Smooth muscle cell (in vitro differentiated cells): ENCODE results near the gene ALDOB. TPM values are rescaled to one million over a fixed set of nuclear protein-coding genes. Genes with fewer than 3 reads are reported as not detected.

Experiments
- DNase-seq: peaks from one replicate; lab custom pipeline; 2025; ENCODE audit not compliant: unreplicated experiment; lab: John Stamatoyannopoulos, UW
- H2AFZ ChIP-seq: fragments of 200-600 bp; sonication (generic); 2 replicates; pipeline ENCODE4 v1.6.0; 2016; ENCODE audit warnings: antibody characterized with exemption, low read depth, mild to moderate bottlenecking
- H3F3A ChIP-seq: fragments of 200-600 bp; sonication (generic); 2 replicates; pipeline ENCODE4 v1.6.0; 2017; ENCODE audit warnings: antibody characterized with exemption, low read depth
- H3K27ac ChIP-seq: fragments of 200-600 bp; sonication (generic); 2 replicates; pipeline ENCODE4 v1.5.1; 2016; ENCODE audit warnings: low read depth, mild to moderate bottlenecking
- H3K27me3 ChIP-seq: fragments of 200-600 bp; sonication (generic); 2 replicates; pipeline ENCODE4 v1.6.1; 2016; ENCODE audit warnings: low read depth, mild to moderate bottlenecking
- H3K36me3 ChIP-seq: fragments of 200-600 bp; sonication (generic); 2 replicates; pipeline ENCODE4 v1.5.1; 2016; ENCODE audit warnings: low read depth
- H3K4me1 ChIP-seq: fragments of 200-600 bp; sonication (generic); 2 replicates; pipeline ENCODE4 v1.5.1; 2016; ENCODE audit warnings: low read depth
- H3K4me2 ChIP-seq: fragments of 200-600 bp; sonication (generic); 2 replicates; pipeline ENCODE4 v1.6.0; 2016; ENCODE audit warnings: mild to moderate bottlenecking
- H3K4me3 ChIP-seq: fragments of 200-600 bp; sonication (generic); 2 replicates; pipeline ENCODE4 v1.5.1; 2016; ENCODE audit warnings: mild to moderate bottlenecking
- H3K79me2 ChIP-seq: fragments of 200-600 bp; sonication (generic); 2 replicates; pipeline ENCODE4 v1.6.0; 2016; ENCODE audit warnings: low read depth, mild to moderate bottlenecking
- H3K9ac ChIP-seq: fragments of 200-600 bp; sonication (generic); 2 replicates; pipeline ENCODE4 v1.6.0; 2016; ENCODE audit warnings: low read depth
- H3K9me3 ChIP-seq: fragments of 200-600 bp; sonication (generic); replicated peaks from 2 replicates; pipeline ENCODE4 v1.5.1; 2016; ENCODE audit warnings: low read depth
- H4K20me1 ChIP-seq: fragments of 200-600 bp; sonication (generic); 2 replicates; pipeline ENCODE4 v1.6.0; 2016; ENCODE audit warnings: low read depth
- WGBS: methylation state at CpG from one replicate; pipeline ENCODE4 v1.1.7; 2016; ENCODE audit warnings: low lambda C conversion rate; 5-methylcytosine and 5-hydroxymethylcytosine counted together
- polyA plus RNA-seq: library from polyadenylated mRNA; unstranded; fragments of >200 nt; fragmentation: Nextera tagmentation; extraction: Ambion mirVana; gene quantifications from 2 replicates; pipeline ENCODE4 v1.2.1, GENCODE V29; 2016
- total RNA-seq: library from RNA; depleted of rRNA; stranded (reverse); fragments of >200 nt; gene quantifications from 2 replicates; pipeline ENCODE4 v1.2.3, GENCODE V29; 2014
- TF ChIP-seq, protein P1 (sequence below): fragments of 200-600 bp; sonication (generic); IDR thresholded peaks from 2 replicates; pipeline ENCODE4 v1.5.1; 2017; ENCODE audit warnings: borderline replicate concordance, mild to moderate bottlenecking, antibody characterized with exemption; ENCODE audit not compliant: insufficient read depth, poor library complexity, severe bottlenecking

Gene ALDOB
- total and polyA plus RNA-seq, 2 experiments from 2014 or later = not detected

- Histone ChIP-seq H3K9ac (no peak overlapping the region), H3K79me2 (no peaks in the 10 kb centered on the region), H3K36me3 (no peaks in the 10 kb centered on the region), H3F3A (no peaks in the 10 kb centered on the region), H3K27ac (no peak overlapping the region), H3K27me3 (peaks cover 9% of the 10 kb centered on the region), H2AFZ (no peak overlapping the region), H3K4me3 (no peak overlapping the region), H4K20me1 (no peaks in the 10 kb centered on the region), H3K9me3 (no peaks in the 10 kb centered on the region), H3K4me2 (no peak overlapping the region), H3K4me1 (no peaks in the 10 kb centered on the region)
- DNase-seq = no peak
- 66% methylated on average over 4 of the region's 4 CpGs for WGBS
- TF ChIP-seq, protein P1, sequence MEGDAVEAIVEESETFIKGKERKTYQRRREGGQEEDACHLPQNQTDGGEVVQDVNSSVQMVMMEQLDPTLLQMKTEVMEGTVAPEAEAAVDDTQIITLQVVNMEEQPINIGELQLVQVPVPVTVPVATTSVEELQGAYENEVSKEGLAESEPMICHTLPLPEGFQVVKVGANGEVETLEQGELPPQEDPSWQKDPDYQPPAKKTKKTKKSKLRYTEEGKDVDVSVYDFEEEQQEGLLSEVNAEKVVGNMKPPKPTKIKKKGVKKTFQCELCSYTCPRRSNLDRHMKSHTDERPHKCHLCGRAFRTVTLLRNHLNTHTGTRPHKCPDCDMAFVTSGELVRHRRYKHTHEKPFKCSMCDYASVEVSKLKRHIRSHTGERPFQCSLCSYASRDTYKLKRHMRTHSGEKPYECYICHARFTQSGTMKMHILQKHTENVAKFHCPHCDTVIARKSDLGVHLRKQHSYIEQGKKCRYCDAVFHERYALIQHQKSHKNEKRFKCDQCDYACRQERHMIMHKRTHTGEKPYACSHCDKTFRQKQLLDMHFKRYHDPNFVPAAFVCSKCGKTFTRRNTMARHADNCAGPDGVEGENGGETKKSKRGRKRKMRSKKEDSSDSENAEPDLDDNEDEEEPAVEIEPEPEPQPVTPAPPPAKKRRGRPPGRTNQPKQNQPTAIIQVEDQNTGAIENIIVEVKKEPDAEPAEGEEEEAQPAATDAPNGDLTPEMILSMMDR = no peak
These were observed 43.9 kb upstream of the ALDOB start for GRCh38 chr9:101479338-101480030.

GRCh38 chr9:101478906-101479305, 43.3 kb upstream of the ALDOB start:
- Histone ChIP-seq H3K27me3 (peaks cover 3% of the 10 kb centered on the region), H3K9me3 (no peaks in the 10 kb centered on the region), H3K79me2 (no peaks in the 10 kb centered on the region), H3K27ac (no peak overlapping the region), H3F3A (no peaks in the 10 kb centered on the region), H3K36me3 (no peaks in the 10 kb centered on the region), H3K4me2 (no peak overlapping the region), H3K4me1 (no peaks in the 10 kb centered on the region), H2AFZ (no peak overlapping the region), H3K9ac (no peak overlapping the region), H4K20me1 (no peaks in the 10 kb centered on the region), H3K4me3 (no peak overlapping the region)
- TF ChIP-seq, protein P1 = no peak
- WGBS = 96% methylated on average over 3 of the region's 3 CpGs
- DNase-seq = no peak

DNA sequence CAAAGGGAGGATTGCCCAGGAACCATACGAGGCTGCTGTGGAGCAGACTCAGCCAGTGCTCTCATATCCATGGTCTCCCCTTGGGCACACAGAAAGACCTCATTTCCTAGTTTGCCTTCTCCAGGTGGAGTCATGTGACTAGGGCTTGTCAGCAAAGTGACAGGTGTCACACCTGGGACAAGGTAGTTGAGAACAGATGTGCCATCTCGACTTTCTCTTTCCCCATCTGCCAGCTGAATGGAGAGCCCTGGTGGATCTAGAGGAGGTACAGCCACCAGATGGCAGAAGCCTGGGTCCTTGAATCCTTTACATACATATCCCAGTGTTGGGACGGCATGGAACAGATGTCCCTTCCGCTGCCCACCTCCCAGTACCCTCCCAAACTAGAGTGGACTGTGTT, 42.9 kb upstream of the ALDOB start:
- DNase-seq = no peak
- Histone ChIP-seq H3K27ac (no peak overlapping the region), H2AFZ (no peak overlapping the region), H3K9me3 (no peaks in the 10 kb centered on the region), H3K36me3 (no peaks in the 10 kb centered on the region), H3K79me2 (no peaks in the 10 kb centered on the region), H3K4me3 (no peak overlapping the region), H3K4me2 (no peak overlapping the region), H3K9ac (no peak overlapping the region), H3F3A (no peaks in the 10 kb centered on the region), H3K4me1 (no peaks in the 10 kb centered on the region), H4K20me1 (no peaks in the 10 kb centered on the region), H3K27me3 (no peaks in the 10 kb centered on the region)
- TF ChIP-seq, protein P1 = no peak
- 91% methylated on average over 4 of the region's 4 CpGs for WGBS

DNA sequence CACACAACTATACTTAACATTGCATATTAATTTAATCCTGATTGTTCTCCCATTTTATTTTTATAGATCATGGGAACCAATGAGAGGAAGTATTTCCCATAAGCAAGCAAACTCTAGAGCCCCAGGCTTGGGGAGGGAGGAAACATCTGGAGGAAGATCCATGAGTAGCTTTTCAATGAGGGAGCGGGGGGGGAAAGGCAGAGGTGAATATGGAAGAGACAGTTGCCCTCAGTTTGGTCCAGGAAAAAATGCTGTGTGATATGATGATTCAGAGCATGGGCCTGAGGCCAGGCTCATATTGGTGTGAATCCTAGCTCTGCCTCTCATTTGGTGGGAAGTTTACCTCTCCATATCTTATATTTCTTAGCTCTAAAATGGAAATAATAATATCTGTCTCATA, 42.2 kb upstream of the ALDOB start:
- Histone ChIP-seq H3K79me2 (no peaks in the 10 kb centered on the region), H3K9ac (no peak overlapping the region), H3K27me3 (no peaks in the 10 kb centered on the region), H3K27ac (no peak overlapping the region), H3K4me1 (no peaks in the 10 kb centered on the region), H3K9me3 (no peaks in the 10 kb centered on the region), H2AFZ (no peak overlapping the region), H3K4me2 (no peak overlapping the region), H3F3A (no peaks in the 10 kb centered on the region), H3K4me3 (no peak overlapping the region), H3K36me3 (no peaks in the 10 kb centered on the region), H4K20me1 (no peaks in the 10 kb centered on the region)
- TF ChIP-seq, protein P1 = no peak
- no peak for DNase-seq
- 70% methylated on average over 1 of the region's 1 CpG for WGBS
